GM10266 (cell line): ENCODE data around the gene RAN.

ENCODE experiments used
- DNase-seq: peaks from one replicate; pipeline ENCODE4 v3.0.0; 2012; ENCODE audit errors: extremely low spot score
- TF ChIP-seq, protein P1 (sequence below): IDR thresholded peaks from 2 replicates; pipeline ENCODE4 v1.5.1; 2012; ENCODE audit warnings: mild to moderate bottlenecking, low read depth; ENCODE audit not compliant: control insufficient read depth, insufficient read depth; ENCODE audit errors: missing control alignments

Gene RAN

DNA sequence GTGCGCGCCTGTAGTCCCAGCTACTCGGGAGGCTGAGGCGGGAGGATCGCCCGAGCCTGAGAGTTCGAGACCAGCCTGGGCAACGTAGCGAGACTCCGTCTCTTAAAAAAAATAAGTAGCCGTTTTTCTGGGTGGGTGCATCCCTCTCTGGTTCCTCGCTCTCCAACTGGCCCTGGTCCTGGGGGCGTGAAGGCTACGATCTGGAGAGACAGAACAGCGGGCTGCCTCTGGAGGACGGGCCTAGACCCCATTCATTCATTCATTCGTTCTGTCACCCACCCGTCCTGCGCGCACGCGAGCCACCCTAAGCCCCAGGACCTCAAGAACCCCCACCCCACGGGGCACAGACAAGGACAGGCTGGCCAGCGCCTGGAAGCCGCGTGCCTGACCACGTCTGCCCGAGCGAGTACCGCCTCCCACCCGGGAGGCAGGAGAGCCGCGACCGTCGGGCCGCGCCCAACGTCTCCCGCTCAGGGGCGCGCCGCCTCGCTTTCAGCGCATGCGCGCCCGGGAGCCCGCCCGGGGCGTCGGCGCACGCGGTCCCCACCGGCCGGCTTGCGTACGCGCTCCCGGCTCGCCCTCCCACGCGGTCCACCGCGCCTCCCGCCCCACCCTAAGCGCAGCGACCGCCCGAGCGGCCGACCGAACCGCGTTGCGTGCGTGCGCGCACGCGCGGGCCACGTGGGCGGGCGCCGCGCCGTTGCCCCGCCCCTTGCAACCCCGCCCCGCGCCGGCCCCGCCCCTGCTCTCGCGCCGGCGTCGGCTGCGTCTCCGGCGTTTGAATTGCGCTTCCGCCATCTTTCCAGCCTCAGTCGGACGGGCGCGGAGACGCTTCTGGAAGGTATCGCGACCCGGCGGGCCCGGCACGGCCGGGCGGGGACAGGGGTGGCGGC is at the start of gene RAN:
RAN (plus strand) TSS at position 781 of the 893 bp plus-strand sequence. CDS start 528 bp downstream, outside the sequence.
- DNase-seq, result peak; percentile 100
- TF ChIP-seq, protein P1, sequence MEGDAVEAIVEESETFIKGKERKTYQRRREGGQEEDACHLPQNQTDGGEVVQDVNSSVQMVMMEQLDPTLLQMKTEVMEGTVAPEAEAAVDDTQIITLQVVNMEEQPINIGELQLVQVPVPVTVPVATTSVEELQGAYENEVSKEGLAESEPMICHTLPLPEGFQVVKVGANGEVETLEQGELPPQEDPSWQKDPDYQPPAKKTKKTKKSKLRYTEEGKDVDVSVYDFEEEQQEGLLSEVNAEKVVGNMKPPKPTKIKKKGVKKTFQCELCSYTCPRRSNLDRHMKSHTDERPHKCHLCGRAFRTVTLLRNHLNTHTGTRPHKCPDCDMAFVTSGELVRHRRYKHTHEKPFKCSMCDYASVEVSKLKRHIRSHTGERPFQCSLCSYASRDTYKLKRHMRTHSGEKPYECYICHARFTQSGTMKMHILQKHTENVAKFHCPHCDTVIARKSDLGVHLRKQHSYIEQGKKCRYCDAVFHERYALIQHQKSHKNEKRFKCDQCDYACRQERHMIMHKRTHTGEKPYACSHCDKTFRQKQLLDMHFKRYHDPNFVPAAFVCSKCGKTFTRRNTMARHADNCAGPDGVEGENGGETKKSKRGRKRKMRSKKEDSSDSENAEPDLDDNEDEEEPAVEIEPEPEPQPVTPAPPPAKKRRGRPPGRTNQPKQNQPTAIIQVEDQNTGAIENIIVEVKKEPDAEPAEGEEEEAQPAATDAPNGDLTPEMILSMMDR, result no peak

DNA sequence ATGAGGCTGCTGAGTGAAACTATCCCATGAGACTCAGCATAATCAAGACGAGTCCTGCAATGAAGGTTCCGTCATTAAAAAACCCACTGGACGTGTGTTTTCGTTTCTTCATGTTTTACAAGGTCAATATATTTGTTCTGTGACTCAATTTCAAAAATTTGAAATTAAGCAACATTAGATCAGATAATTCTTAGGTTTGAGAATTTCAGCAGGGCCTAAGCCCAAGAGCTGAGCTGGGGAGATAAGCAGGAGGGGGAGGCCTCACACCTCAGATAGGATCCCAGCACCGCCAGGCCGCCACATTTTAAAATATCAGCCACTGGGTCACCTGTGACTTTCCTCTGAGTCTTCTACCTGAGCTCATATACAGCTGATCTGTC is 46.1 kb upstream of the RAN start:
- DNase-seq, result no peak
- TF ChIP-seq, protein P1, result no peak

DNA sequence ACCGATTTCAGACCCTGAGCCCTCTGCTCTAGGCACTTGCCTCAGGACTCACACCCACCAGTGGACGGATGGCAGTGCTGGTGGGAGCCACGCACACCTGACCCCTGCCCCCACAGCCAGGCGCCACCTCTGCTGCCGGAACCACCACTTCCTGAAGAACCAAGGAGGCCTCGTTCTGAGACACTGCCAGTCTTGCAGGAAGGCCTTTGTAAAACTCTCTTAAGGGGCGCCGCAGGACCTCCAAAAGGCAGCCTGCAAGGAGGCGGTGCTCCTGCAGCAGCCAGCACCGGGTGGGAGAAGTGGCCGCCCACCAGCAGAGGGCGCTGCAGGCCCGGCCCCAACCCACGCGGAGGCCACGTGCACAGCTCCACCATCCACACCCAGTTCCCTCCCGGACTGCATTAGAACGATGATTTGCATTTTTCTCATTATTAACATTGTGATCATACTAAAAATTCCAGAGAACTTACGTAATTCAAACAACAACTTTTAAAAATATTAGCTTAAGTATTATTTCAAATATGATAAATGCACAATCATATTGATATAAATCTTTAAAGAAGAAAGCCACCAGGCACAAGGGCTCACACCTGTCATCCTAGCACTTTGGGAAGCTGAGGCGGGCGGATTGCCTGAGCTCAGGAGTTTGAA is 45.6 kb upstream of the RAN start:
- DNase-seq, result peak; percentile 57
- TF ChIP-seq, protein P1, result peak; percentile 61

DNA sequence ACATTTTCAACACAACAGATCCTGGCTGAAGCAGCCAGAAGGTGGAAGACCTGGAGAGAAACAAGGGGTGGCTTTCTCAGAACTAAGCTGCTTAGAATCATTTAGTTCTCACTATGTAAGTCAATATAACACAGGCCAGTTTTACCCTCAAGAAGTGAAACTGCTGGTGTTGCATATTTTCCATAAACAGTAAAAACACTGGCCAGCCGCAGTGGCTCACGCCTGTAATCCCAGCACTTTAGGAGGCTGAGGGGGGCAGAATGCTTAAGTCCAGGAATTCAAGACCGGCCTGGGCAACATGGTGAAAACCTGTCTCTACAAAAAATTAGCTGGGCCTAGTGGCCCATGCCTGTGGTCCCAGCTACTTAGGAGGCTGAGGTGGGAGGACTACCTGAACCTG is 44.4 kb upstream of the RAN start:
- DNase-seq, result no peak
- TF ChIP-seq, protein P1, result no peak

DNA sequence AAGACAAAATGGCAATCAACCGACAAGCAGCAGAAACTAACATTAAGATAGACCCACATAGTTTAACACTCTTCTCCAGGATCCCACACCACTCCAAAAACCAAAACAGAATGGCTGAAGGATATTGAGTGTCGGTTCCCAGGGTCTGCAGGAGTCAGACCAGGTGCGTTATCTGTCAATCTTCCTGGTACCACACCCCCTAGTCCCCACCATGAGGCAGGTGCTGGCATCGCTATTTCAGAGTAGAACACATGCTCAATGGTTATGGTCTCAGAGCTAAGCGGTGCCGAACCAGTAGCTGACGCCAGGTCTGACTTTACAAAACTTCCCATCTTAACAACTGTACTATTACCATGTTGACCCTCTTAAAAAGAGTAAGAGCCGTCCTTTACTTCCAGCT is 43.0 kb upstream of the RAN start:
- TF ChIP-seq, protein P1, result no peak
- no peak for DNase-seq

DNA sequence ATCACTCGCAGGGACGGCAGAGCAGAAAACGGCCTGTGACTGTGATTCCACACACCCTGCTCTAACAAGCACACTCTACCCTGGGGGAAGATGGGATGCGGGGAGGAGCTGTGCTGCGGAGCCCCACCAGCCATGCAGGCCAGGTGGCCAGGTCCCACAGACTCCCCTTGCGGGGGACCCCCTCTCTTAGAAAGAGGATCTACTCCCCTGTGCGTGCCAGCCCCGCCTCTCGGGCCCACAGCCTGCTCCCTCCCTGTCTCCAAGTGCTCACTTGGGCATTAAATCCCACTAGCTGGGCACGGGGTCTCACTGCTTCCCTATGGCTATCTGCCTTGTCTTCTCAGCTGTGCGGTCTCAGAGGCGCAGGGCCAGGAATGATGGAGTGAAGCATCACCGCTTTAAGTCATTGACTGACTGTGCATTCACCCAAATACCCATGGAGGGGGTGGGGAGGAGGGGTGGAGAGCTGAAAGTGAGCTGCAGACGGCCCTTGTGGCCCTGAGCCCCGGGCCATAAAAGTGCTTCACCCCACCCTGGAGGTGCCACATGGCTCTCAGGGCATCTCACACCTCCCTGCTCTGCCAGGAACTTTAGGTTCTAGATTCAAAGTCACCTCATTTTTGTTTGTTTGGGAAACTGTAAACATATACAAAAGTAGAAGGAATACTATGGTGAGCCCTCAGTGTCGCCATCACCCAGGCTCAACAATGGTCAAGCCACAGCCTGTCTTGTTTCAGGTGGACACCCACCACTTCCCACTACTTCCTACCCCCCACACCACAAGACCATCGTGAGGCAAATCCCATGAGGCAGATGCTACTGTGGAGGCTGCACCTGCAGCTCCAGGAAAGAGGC is 42.2 kb upstream of the RAN start:
- TF ChIP-seq, protein P1, result no peak
- DNase-seq, result no peak
